NB4 (cell line): ENCODE measurements around the gene PCDHGC5.

ENCODE experiments used
- CTCF ChIP-seq: IDR thresholded peaks from one replicate; pipeline ENCODE4 v1.5.1; 2012; ENCODE audit warnings: low read depth, low read length
- MAX ChIP-seq: IDR thresholded peaks from 2 replicates; pipeline ENCODE4 v1.6.1; 2011; ENCODE audit warnings: low read depth, low read length
- MYC ChIP-seq: IDR thresholded peaks from 2 replicates; pipeline ENCODE4 v1.6.1; 2011; ENCODE audit warnings: low read depth, low read length
- POLR2A ChIP-seq: IDR thresholded peaks from 2 replicates; pipeline ENCODE4 v1.6.1; 2011; ENCODE audit warnings: mild to moderate bottlenecking; ENCODE audit not compliant: insufficient read length; ENCODE audit errors: extremely low read depth

GRCh38 chr5:141477815-141478214, 11.1 kb upstream of the PCDHGC5 start:
- TF ChIP-seq CTCF (no peak), POLR2A (no peak), MAX (no peak), MYC (no peak)
